HG03432 (cell line): ENCODE data around the gene SDK2.

ENCODE experiments used
- ATAC-seq: cut with Tn5 transposase; IDR thresholded peaks from one replicate; pipeline ENCODE4 v1.9.1; 2021; ENCODE audit warnings: mild to moderate bottlenecking, moderate library complexity; ENCODE audit not compliant: unreplicated experiment

SDK2 gene

DNA sequence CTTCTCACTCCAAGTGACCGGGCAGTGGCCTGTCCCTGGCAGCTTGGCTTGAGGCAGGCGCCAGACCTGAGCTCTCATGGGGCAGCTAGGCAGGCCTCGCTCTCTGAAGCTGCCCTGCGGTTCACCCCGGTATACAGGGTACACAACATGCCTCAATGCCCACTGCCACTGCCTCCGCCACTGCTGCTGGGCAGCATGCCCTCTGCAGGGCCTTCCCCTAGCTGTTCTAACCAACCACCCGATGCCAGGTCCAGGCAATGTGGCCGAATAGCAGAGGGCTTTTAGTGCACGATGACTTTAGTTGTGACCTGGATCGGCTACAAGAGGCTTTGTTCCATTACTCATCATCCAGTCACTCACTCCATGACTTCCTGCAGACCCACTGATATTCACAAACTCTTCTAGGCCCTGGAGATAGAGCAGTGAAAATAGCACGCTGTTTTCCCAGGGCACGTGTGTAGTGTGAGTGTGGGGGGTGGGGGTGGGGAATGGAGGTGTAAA, 352.2 kb downstream of the SDK2 start:
- ATAC-seq: no peak

GRCh38 chr17:73291260-73291801, 352.9 kb downstream of the SDK2 start:
- ATAC-seq: peak; percentile 90

- ATAC-seq: peak; percentile 54
Measured at GRCh38 chr17:73290399-73291259, 353.6 kb downstream of the SDK2 start.

DNA sequence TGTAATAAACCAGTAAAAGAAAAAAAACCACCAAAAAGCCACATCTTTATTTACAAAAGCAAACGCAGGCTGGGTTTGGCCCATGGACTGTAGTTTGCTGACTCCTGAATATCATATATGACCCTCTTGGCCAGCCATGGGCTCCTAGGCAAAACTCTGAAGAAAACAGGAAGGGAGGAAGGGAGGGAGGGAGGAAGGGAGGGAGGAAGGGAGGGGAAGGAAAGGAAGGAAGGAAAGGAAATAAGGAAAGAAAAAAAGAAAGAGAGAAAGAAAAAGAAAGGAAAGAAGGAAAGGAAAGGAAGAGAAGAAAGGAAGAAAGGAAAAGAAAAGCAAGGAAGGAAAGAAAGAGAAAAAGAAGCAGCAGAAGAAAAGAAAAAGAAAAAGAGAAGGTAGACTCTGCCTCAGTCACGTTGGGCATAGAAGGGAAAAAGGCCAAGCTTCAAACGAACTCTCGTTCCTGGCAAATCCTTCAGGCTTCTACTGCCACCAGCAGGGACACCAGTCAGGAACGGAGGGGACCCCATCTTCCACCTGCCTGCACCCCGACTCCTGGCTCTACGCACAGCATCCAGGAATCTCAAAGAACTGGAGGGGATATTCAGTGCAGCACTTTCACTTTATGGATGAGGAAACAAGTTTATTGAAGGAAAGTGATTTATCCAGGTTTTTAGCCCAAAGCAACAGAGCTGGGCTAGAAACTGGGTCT, 354.5 kb downstream of the SDK2 start:
- ATAC-seq: no peak

- no peak for ATAC-seq
Measured at GRCh38 chr17:73288534-73289302, 355.5 kb downstream of the SDK2 start.

DNA sequence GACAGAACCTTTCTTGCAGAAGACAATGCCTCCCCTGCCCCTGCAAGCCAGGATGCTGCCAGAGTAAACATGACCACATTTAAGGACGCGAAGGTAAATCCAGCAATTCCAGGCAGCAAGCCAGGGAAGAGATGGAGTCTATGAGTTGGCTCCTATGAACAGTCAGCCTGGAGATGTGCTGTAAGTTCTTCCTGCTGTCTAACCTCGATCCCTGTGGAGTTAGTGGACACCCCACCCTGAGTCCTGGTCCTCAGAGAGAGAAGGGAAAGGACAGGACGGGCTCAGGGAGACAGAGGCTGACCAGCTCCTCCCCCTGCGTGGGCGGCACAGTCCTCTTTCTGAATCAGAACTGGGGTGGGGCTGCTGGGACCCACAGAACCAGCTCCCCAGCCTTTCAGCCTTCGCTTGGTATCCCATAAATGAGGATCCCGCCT, 357.4 kb downstream of the SDK2 start:
- ATAC-seq: no peak

GRCh38 chr17:73285916-73286862, 358.1 kb downstream of the SDK2 start:
- ATAC-seq: no peak

- no peak for ATAC-seq
Measured at GRCh38 chr17:73285603-73285908, 358.7 kb downstream of the SDK2 start.

GRCh38 chr17:73284906-73285602, 359.2 kb downstream of the SDK2 start:
- ATAC-seq: no peak
